Measurements from ENCODE around the gene BICC1. TPM values are rescaled to one million over a fixed set of nuclear protein-coding genes. Genes with fewer than 3 reads are reported as not detected.

The BICC1 gene
- total and polyA plus RNA-seq, 2 donors (not counting 3 experiments of a cell fraction or from before 2014, with no cell fraction given): 0.06 to 0.29 TPM

- H3K4me1 ChIP-seq (ENCODE audit: control insufficient read depth, extremely low read depth, insufficient read depth, low read length): no peaks in the 10 kb centered on the region
- BruUV-seq (replicated peaks): no TSS peak
- FAIRE-seq: no peak
Observed at GRCh38 chr10:58464956-58465355, 47.7 kb upstream of the BICC1 start.

More at GRCh38 chr10:58464956-58465355, 47.7 kb upstream of the BICC1 start:
- Histone ChIP-seq H3K36me3 (ENCODE audit: control insufficient read depth in 2 of 2, extremely low read depth in 1 of 2, insufficient read depth in 2 of 2, low read length in 2 of 2) (no peaks in the 10 kb centered on the region), H3K4me2 (ENCODE audit: insufficient read depth, low read length) (no peak overlapping the region), H3K9ac (replicated peaks; ENCODE audit: extremely low read depth, insufficient read depth, low read length) (no peak overlapping the region), H3K27me3 (ENCODE audit: control insufficient read depth in 2 of 2, insufficient read depth in 2 of 2, low read length in 2 of 2) (no peaks in the 10 kb centered on the region), H4K20me1 (replicated peaks; ENCODE audit: control insufficient read depth, extremely low read depth, insufficient read depth, low read length) (no peaks in the 10 kb centered on the region), H3K9me3 (replicated peaks; ENCODE audit: control insufficient read depth, insufficient read depth, low read length) (no peaks in the 10 kb centered on the region), H3K79me2 (ENCODE audit: control insufficient read depth, insufficient read depth, low read length) (no peaks in the 10 kb centered on the region), H2AFZ (ENCODE audit: low read depth, low read length) (no peak overlapping the region), H3K9me1 (replicated peaks; ENCODE audit: control insufficient read depth, extremely low read depth, insufficient read depth, low read length) (no peaks in the 10 kb centered on the region), H3K4me3 (replicated peaks in 1 of 3; ENCODE audit: insufficient read depth in 1 of 3, low read depth in 1 of 3, low read length in 3 of 3) (no peak overlapping the region), H3K27ac (ENCODE audit: insufficient read depth, low read depth, low read length) (no peak overlapping the region)
- intact Hi-C loops (cut with micrococcal nuclease) (no loop called here), dilution Hi-C loops (cut with MboI; ENCODE audit: extremely low pct_ligation_motif_present, low sequenced_read_pairs) (no loop called here)
- ChIA-PET POLR2A (no interaction called here), CTCF (no interaction called here)
- TF ChIP-seq GATA2 (IDR thresholded peaks at IDR 0.05; ENCODE audit: insufficient read depth, insufficient read length, low read depth, low read length): no peak
- no peak for TF ChIP-seq MYC (IDR thresholded peaks at IDR 0.05; ENCODE audit: low read depth, low read length)
- TF ChIP-seq, protein P1, sequence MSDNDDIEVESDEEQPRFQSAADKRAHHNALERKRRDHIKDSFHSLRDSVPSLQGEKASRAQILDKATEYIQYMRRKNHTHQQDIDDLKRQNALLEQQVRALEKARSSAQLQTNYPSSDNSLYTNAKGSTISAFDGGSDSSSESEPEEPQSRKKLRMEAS (IDR thresholded peaks at IDR 0.05; ENCODE audit: insufficient read depth, insufficient read length): no peak
- no peak for TF ChIP-seq EZH2 (IDR thresholded peaks at IDR 0.05; ENCODE audit: borderline replicate concordance, low read depth, low read length, severe bottlenecking)
- TF ChIP-seq POLR2AphosphoS5 (IDR thresholded peaks at IDR 0.05; ENCODE audit: insufficient read depth, low read depth, low read length): no peak
- no peak for TF ChIP-seq JUN (IDR thresholded peaks at IDR 0.05; ENCODE audit: borderline replicate concordance, insufficient read depth, insufficient read length, low read depth)
- TF ChIP-seq, protein P2, sequence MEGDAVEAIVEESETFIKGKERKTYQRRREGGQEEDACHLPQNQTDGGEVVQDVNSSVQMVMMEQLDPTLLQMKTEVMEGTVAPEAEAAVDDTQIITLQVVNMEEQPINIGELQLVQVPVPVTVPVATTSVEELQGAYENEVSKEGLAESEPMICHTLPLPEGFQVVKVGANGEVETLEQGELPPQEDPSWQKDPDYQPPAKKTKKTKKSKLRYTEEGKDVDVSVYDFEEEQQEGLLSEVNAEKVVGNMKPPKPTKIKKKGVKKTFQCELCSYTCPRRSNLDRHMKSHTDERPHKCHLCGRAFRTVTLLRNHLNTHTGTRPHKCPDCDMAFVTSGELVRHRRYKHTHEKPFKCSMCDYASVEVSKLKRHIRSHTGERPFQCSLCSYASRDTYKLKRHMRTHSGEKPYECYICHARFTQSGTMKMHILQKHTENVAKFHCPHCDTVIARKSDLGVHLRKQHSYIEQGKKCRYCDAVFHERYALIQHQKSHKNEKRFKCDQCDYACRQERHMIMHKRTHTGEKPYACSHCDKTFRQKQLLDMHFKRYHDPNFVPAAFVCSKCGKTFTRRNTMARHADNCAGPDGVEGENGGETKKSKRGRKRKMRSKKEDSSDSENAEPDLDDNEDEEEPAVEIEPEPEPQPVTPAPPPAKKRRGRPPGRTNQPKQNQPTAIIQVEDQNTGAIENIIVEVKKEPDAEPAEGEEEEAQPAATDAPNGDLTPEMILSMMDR (IDR thresholded peaks at IDR 0.05; ENCODE audit: extremely low read depth in 1 of 2, insufficient read depth in 1 of 2, low read depth in 1 of 2, low read length in 2 of 2): no peak
- no peak for TF ChIP-seq FOS (IDR thresholded peaks at IDR 0.05; ENCODE audit: borderline replicate concordance, insufficient read depth, low read length)
- TF ChIP-seq POLR2A (IDR thresholded peaks at IDR 0.05; ENCODE audit: low read depth, low read length): no peak
- no peak for DNase-seq (ENCODE audit: low read depth, low spot score)
